ENCODE measurements around the gene MYCBP. TPM values are rescaled to one million over a fixed set of nuclear protein-coding genes. Genes with fewer than 3 reads are reported as not detected.

The MYCBP gene
- total RNA-seq, 1 donor from 2014 or later = 0.64 TPM

DNA sequence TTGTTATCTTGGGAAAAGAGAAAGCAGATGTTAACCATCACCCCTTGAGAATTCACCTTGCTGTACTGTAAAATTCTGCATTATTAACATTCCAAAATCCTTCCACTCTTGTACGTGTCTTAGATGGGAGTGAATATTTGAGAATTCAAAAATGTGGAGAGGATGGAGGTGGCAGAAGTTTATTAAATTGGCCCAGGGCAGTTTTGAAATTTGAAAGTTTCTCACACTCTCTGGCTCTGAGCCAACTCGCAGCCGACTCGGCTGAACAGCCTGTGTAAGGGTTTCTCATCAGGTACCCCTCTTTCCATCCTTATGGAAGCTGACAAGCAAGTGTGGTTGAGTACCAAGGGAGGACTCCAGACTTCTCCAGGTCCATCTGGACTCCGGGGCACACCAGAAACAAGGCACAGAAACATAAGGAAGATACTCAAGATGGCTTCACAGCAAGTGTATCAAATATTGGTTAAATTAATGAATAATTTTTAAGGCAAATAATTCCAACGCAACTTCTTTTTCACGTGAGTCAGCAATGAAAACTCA lies 58.6 kb downstream of the MYCBP start:
- TF ChIP-seq, protein P1, sequence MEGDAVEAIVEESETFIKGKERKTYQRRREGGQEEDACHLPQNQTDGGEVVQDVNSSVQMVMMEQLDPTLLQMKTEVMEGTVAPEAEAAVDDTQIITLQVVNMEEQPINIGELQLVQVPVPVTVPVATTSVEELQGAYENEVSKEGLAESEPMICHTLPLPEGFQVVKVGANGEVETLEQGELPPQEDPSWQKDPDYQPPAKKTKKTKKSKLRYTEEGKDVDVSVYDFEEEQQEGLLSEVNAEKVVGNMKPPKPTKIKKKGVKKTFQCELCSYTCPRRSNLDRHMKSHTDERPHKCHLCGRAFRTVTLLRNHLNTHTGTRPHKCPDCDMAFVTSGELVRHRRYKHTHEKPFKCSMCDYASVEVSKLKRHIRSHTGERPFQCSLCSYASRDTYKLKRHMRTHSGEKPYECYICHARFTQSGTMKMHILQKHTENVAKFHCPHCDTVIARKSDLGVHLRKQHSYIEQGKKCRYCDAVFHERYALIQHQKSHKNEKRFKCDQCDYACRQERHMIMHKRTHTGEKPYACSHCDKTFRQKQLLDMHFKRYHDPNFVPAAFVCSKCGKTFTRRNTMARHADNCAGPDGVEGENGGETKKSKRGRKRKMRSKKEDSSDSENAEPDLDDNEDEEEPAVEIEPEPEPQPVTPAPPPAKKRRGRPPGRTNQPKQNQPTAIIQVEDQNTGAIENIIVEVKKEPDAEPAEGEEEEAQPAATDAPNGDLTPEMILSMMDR (IDR thresholded peaks at IDR 0.05) = no peak
- intact Hi-C loops (cut with DNase I) = no loop called here

DNA sequence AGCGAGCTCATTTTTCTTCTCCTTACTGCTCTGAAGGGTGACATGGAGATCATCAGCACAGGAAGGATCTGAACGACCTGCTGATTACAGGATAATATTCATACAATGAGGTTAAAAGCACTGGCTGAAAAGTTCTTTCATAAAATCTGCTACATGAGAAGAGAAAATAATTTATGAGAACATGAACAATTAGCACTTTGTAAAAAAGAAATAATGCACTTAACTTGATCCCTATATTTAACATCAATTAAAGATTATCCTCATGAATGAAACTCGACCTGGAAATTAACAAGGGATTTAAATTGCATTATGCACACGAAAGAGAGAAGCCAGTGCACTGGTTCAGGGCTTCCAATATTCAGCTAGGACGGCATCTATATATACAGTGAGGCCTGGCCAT lies 60.2 kb downstream of the MYCBP start:
- Histone ChIP-seq H3K9me3 (no peaks in the 10 kb centered on the region), H3K36me3 (no peaks in the 10 kb centered on the region), H3K4me3 (no peak overlapping the region), H3K27ac (no peak overlapping the region), H3K4me1 (no peaks in the 10 kb centered on the region), H3K27me3 (peaks cover 10% of the 10 kb centered on the region)
- intact Hi-C loops (cut with DNase I) = no loop called here
- DNase-seq (ENCODE audit: low spot score in 2 of 2) = no peak
- TF ChIP-seq, protein P1 (IDR thresholded peaks at IDR 0.05) = no peak

More for the DNA sequence above, 58.6 kb downstream of the MYCBP start:
- DNase-seq (ENCODE audit: low spot score in 2 of 2) = no peak
- H3K27me3 ChIP-seq = peaks cover 19% of the 10 kb centered on the region
- peaks cover 0 to 2% of the 10 kb centered on the region in 2 donors for H3K4me1 ChIP-seq
- H3K36me3 ChIP-seq = no peaks in the 10 kb centered on the region
- no peak overlapping the region for H3K27ac ChIP-seq
- H3K9me3 ChIP-seq = no peaks in the 10 kb centered on the region
- no peak overlapping the region for H3K4me3 ChIP-seq

Other genes with a start within 250 kb of the MYCBP start
- 6.2 TPM for gene RRAGC, start 13.6 kb downstream of the MYCBP start, total RNA-seq
- not detected for gene GJA9, start 8.2 kb upstream of the MYCBP start, total RNA-seq
- not detected for gene RHBDL2, start 68.5 kb upstream of the MYCBP start, total RNA-seq
- 29.6 TPM for gene AKIRIN1, start 117.9 kb upstream of the MYCBP start, total RNA-seq
- 194 TPM for gene NDUFS5, start 153.0 kb upstream of the MYCBP start, total RNA-seq

All from ascending aorta (tissue), 2 donors.